SK-N-SH (cell line): Measurements from ENCODE around the gene ELAVL2.

Experiments used
- GABPA ChIP-seq: IDR thresholded peaks from 2 replicates; pipeline ENCODE4 v1.4.0; 2012; ENCODE audit warnings: low read depth, mild to moderate bottlenecking
- USF1 ChIP-seq: IDR thresholded peaks from 2 replicates; pipeline ENCODE4 v1.4.0; 2012; ENCODE audit warnings: low read depth, borderline replicate concordance
- TF ChIP-seq, protein P1 (sequence below): fragments of 200-600 bp; sonication (generic); IDR thresholded peaks from 2 replicates; pipeline ENCODE4 v1.6.1; 2017; ENCODE audit warnings: antibody characterized with exemption, mild to moderate bottlenecking, moderate library complexity

- TF ChIP-seq, protein P1, sequence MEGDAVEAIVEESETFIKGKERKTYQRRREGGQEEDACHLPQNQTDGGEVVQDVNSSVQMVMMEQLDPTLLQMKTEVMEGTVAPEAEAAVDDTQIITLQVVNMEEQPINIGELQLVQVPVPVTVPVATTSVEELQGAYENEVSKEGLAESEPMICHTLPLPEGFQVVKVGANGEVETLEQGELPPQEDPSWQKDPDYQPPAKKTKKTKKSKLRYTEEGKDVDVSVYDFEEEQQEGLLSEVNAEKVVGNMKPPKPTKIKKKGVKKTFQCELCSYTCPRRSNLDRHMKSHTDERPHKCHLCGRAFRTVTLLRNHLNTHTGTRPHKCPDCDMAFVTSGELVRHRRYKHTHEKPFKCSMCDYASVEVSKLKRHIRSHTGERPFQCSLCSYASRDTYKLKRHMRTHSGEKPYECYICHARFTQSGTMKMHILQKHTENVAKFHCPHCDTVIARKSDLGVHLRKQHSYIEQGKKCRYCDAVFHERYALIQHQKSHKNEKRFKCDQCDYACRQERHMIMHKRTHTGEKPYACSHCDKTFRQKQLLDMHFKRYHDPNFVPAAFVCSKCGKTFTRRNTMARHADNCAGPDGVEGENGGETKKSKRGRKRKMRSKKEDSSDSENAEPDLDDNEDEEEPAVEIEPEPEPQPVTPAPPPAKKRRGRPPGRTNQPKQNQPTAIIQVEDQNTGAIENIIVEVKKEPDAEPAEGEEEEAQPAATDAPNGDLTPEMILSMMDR = no peak
- TF ChIP-seq USF1 = no peak
- TF ChIP-seq GABPA = no peak
Observed at GRCh38 chr9:23799521-23799920, 26.5 kb downstream of the ELAVL2 start.
